GM21390 (cell line): ENCODE measurements around the gene GADL1.

Source experiments
- ATAC-seq: cut with Tn5 transposase; IDR thresholded peaks from one replicate; pipeline ENCODE4 v1.9.1; 2021; ENCODE audit not compliant: unreplicated experiment

GADL1 gene

GRCh38 chr3:30680789-30681648 lies 213.4 kb downstream of the GADL1 start:
- no peak for ATAC-seq

GRCh38 chr3:30679045-30679444 lies 215.4 kb downstream of the GADL1 start:
- no peak for ATAC-seq

GRCh38 chr3:30677347-30677685 lies 217.1 kb downstream of the GADL1 start:
- ATAC-seq, result no peak

- ATAC-seq, result no peak
These were observed 217.8 kb downstream of the GADL1 start for GRCh38 chr3:30676424-30677346.
